GM19099 (cell line): ENCODE data around the gene PTPRT.

Source experiments
- POLR2A ChIP-seq: IDR thresholded peaks from 3 replicates; pipeline ENCODE4 v1.6.1; 2011; ENCODE audit warnings: low read depth; ENCODE audit not compliant: insufficient read length; ENCODE audit errors: extremely low read depth

PTPRT gene

DNA sequence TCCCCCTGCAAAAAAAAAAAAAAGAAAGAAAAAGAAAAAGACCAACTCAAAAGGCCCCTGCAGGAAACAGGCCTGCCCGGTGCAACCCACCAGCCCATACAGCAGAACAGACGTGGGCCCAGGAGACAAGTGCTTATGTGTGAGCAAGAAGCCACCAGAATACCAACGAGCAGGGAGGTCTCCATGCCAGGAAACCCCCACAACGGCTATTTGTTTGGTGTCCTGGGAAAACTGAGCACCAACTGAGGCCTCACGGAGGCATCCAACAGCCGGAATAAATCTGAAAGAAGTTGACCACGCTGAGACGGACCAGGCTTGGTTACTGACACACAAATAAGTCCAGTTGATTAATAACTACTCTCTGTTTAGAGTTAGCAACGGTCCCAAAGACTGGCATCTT, 29.7 kb downstream of the PTPRT start:
- TF ChIP-seq POLR2A: no peak

GRCh38 chr20:43155366-43156100, 34.2 kb downstream of the PTPRT start:
- no peak for TF ChIP-seq POLR2A

- no peak for TF ChIP-seq POLR2A
These were observed 37.8 kb downstream of the PTPRT start for GRCh38 chr20:43151901-43152300.

GRCh38 chr20:43151256-43151655, 38.5 kb downstream of the PTPRT start:
- TF ChIP-seq POLR2A: no peak

GRCh38 chr20:43140726-43141125, 49.0 kb downstream of the PTPRT start:
- TF ChIP-seq POLR2A: no peak

- no peak for TF ChIP-seq POLR2A
These were observed 51.5 kb downstream of the PTPRT start for GRCh38 chr20:43138061-43138770.

DNA sequence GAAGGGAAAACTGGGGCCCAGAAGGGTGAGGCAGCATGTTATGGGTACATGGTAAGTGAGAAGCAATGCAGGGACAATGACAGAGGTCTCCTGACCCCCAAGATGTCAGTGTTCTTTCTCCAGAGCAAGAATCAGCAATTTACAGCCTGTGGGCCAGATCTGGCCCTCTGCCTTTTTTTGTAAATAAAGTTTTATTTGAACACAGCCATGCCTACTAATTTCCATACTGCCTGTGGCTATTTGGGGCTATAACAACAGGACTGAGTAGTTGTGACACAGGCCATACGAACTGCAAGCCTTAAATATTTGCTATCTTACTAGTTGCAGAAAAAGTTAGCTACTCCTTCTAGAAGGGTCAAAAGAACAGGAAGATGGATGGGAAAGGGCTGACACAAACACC, 52.5 kb downstream of the PTPRT start:
- no peak for TF ChIP-seq POLR2A

DNA sequence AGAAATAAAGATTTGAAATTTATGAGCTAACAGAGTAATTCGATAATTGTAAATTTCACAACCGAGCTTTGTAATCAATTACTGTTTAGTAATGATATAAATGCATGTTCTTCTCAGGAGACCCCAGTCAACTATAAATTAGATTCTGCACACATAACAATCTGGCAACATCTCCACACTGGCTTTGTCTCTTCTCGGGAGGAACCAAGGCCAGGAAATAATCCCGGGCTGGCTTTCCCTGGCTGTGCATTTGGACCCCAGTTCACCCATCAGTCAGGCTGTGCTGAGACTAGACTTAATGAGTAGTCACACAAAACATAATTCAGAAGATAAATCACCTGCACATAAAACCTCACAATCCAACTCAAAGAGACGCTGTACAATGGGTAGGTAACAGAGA, 65.5 kb downstream of the PTPRT start:
- no peak for TF ChIP-seq POLR2A

DNA sequence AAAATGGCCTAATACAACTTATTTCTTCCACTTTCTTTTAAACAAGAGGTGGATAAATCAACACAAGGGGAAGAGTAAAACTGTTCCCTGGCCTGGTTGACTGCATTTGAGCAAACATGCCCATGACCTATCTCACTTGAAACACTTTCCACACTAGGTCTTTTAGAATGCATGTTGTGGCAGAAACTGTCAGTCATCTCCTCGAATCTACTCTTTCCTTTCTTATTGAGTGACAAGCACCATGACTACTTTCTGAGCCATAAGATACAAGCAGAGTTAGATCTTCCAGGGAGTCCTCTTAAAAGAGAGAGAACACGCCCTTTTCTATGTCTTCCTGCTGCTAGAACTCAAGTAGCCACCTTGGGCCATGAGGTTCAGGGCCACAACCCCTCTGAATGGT, 66.5 kb downstream of the PTPRT start:
- TF ChIP-seq POLR2A: no peak

DNA sequence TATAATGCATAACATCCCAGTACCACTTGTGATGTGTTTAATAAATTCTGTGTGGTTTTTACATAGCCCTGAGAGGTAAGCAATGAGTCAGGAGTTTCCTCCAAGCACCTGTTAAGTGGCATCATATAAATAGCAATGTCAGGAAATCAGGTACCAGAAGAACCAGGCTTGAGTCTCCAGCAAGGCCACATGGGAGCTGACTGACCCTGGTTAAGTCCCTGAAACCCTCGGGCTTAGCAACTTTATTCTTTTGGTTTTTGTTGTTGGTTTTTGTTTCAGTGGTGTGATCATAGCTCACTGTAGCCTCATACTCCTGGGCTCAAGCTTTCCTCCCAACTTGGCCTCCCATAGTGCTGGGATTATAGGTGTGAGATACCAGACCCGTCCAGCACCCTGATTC, 70.0 kb downstream of the PTPRT start:
- no peak for TF ChIP-seq POLR2A

DNA sequence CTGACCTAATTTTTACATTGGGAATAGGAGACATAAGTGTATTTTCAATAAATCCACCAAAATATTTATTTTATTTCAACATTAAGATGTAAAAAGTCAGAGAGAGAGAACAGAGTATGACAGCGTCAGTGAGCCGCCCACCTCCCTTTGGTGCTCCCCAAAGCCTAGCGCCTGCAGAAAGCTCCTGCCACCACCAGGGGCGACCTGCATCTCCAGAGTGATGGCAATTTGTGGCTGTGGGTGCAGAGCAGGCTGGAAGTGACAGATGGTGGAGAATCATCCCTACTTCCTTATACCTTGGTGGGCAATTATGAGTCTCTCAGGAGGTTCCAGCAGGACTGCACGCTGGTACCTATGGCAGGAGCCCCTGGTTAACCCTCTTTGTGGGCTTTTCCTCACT, 87.3 kb downstream of the PTPRT start:
- TF ChIP-seq POLR2A: no peak

DNA sequence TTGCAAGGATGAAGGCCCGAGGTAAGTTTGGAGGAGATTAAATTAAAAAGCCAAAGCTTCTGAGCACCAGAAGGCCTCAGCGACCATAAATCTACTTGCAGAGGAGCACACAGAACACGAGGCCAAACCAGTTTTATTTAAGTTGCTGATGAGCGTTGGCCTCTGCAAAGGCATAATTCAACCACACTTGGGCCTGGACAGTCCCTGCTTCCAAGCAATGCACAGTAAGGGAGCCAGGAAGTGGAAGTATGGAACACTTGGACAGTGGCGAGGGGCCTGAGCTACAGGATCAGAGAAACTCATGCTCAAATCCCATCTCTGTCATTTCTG, 92.8 kb downstream of the PTPRT start:
- no peak for TF ChIP-seq POLR2A

DNA sequence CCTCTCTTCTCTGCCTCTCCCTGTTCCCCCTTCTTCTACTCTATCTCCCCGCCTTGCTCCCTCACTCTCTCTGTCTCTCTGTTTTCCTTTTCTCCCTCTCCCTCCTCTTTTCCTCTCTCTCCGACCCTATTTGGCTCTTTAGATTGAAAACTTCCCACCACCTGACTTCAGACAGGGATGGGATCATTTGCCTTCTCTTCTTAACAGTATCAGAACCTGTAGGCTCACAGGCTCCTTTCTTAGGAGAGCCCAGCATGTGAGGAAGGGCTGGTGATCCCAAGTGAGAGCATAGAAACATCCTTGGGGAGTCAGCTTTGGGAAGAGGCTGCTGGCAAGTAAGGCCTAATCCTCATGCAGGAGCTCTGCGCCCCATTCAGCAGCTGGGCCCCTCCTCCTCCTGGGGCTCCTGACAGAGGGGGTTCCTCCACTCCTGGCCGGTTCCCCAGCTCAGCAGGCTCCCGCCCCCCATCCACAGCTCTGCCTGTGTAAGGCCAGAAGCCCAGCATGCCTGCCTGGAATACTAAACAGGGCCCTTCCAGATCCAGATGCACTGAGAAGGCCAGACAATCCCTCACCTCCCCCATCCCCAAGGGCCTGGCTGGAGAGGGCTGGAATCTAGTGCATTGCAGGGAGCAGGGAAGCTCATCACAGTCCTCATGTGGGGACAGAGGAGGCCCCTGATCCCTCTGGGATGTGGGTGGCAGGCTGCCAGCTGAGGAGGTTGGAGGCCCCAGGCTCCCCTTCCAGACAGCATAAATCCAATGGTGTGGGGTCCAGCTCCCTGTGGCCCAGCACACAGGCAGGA, 93.4 kb downstream of the PTPRT start:
- TF ChIP-seq POLR2A: no peak

DNA sequence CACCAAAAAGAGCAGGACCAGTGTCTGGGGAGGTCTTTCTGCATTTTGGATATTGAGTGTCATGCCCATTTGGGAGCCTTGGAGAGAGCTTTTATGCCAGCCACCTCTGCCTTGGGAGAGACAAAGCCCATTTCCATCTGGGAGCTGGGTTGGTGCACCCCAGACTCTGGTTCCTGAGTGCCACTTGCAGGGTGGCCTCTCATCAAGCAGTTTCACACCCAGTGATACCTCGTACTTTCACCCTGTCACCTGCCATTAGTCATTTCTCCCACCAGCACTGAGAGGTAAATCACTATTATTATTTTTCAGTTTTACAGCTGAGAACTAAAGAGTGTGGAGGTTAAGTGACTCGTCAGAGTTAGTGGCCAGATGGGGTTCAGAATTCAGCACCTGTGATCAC, 94.7 kb downstream of the PTPRT start:
- TF ChIP-seq POLR2A: no peak

GRCh38 chr20:43092386-43093088, 97.2 kb downstream of the PTPRT start:
- TF ChIP-seq POLR2A: no peak

DNA sequence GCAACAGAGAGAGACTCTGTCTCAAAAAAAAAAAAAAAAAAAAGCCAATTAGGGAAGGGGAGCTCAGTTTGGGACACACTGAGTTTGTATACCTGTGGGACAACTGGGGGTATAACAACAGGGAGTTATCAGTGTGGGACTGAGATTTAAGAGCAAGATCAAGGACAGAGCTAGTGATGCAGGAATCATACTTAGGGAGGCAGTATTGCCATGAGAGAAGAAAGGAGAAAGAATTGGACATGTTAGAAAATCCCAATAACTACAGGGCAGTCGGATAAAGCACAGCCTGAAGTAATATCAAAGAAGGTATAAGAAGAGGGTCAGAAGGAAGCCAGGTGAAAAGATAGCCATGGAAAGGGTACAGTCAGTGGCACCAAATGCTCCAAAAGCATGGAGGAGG, 121.2 kb downstream of the PTPRT start:
- no peak for TF ChIP-seq POLR2A

- no peak for TF ChIP-seq POLR2A
These were observed 123.6 kb downstream of the PTPRT start for GRCh38 chr20:43066125-43066524.
